ENCODE data around the gene TMEM79. TPM values are rescaled to one million over a fixed set of nuclear protein-coding genes. Genes with fewer than 3 reads are reported as not detected.
A peak's percentile ranks its signal among the peaks of the same experiment; 100 is the strongest.

The TMEM79 gene
- 4.7 TPM for polyA plus RNA-seq (2013)

- peak within 1 kb of the TSS; percentile 85 to 95 for H3K27ac ChIP-seq (ENCODE audit: insufficient read depth in 1 of 2, low read depth in 1 of 2, low read length in 2 of 2, poor library complexity in 1 of 2, severe bottlenecking in 2 of 2)
- no peak for DNase-seq
These were observed at the start of gene TMEM79 for GRCh38 chr1:156284112-156284511. Gene TMEM79, plus strand, starts transcription at chr1:156284325. Its CDS starts 902 bp downstream, at chr1:156285227.

GRCh38 chr1:156236164-156236563 is 48.0 kb upstream of the TMEM79 start:
- CTCF ChIA-PET = interaction anchor here (0.5 kb wide), 1 partner anchor 12 kb away, joined by 3 read pairs; the partner anchor contains the start of gene PAQR6

More at GRCh38 chr1:156284112-156284511, at the start of gene TMEM79:
- peaks cover 11 to 25% (median 21%) of the 10 kb centered on the region in 4 experiments for H3K4me1 ChIP-seq (ENCODE audit: control extremely low read depth in 1 of 4, control insufficient read depth in 4 of 4, insufficient read depth in 4 of 4, low read length in 3 of 4)
- peak within 1 kb of the TSS; percentile 48 to 98 (median 90) for H3K4me3 ChIP-seq (ENCODE audit: control insufficient read depth in 1 of 7, extremely low read depth in 1 of 7, insufficient read depth in 4 of 7, low read depth in 2 of 7, low read length in 6 of 7)
- H3K36me3 ChIP-seq (ENCODE audit: control insufficient read depth in 4 of 4, insufficient read depth in 4 of 4, low read length in 3 of 4) = peaks cover 0 to 25% (median 9%) of the 10 kb centered on the region in 4 experiments
- CTCF ChIA-PET = interaction anchor here (0.6 to 2.0 kb wide), 7 partner anchors 11 to 59 kb away, joined by 3 to 6 read pairs (median 4); no protein-coding TSS in a partner anchor
- 98% methylated on average over 7 of the region's 7 CpGs for WGBS (ENCODE audit: insufficient coverage)
- POLR2A ChIA-PET = interaction anchor here (1.3 kb wide), 1 partner anchor 35 kb away, joined by 3 read pairs; no protein-coding TSS in a partner anchor
- H3K9me3 ChIP-seq (ENCODE audit: control extremely low read depth in 1 of 5, control insufficient read depth in 4 of 5, insufficient read depth in 2 of 5, low read depth in 1 of 5, low read length in 4 of 5) = no peaks in the 10 kb centered on the region
- no peaks in the 10 kb centered on the region for H3K27me3 ChIP-seq (replicated peaks in 2 of 5; ENCODE audit: control insufficient read depth in 4 of 5, insufficient read depth in 5 of 5, low read length in 4 of 5)

GRCh38 chr1:156238248-156238647 is 45.9 kb upstream of the TMEM79 start:
- WGBS (ENCODE audit: insufficient coverage) = 96% methylated on average over 4 of the region's 5 CpGs
- no peaks in the 10 kb centered on the region for H3K27me3 ChIP-seq (replicated peaks in 2 of 5; ENCODE audit: control insufficient read depth in 4 of 5, insufficient read depth in 5 of 5, low read length in 4 of 5)
- no peak overlapping the region for H3K4me3 ChIP-seq (ENCODE audit: control insufficient read depth in 1 of 7, extremely low read depth in 1 of 7, insufficient read depth in 4 of 7, low read depth in 2 of 7, low read length in 6 of 7)
- POLR2A ChIA-PET = no interaction called here
- no peak for DNase-seq
- H3K27ac ChIP-seq (ENCODE audit: insufficient read depth in 1 of 2, low read depth in 1 of 2, low read length in 2 of 2, poor library complexity in 1 of 2, severe bottlenecking in 2 of 2) = no peak overlapping the region
- CTCF ChIA-PET = interaction anchor here (0.6 to 1.6 kb wide), 8 partner anchors 9 to 93 kb away, joined by 3 to 6 read pairs (median 3); no protein-coding TSS in a partner anchor
- peaks cover 0 to 71% (median 55%) of the 10 kb centered on the region in 4 experiments for H3K36me3 ChIP-seq (ENCODE audit: control insufficient read depth in 4 of 4, insufficient read depth in 4 of 4, low read length in 3 of 4)
- H3K4me1 ChIP-seq (ENCODE audit: control extremely low read depth in 1 of 4, control insufficient read depth in 4 of 4, insufficient read depth in 4 of 4, low read length in 3 of 4) = peaks cover 0 to 18% (median 16%) of the 10 kb centered on the region in 4 experiments
- no peaks in the 10 kb centered on the region for H3K9me3 ChIP-seq (ENCODE audit: control extremely low read depth in 1 of 5, control insufficient read depth in 4 of 5, insufficient read depth in 2 of 5, low read depth in 1 of 5, low read length in 4 of 5)

More at GRCh38 chr1:156236164-156236563, 48.0 kb upstream of the TMEM79 start:
- Histone ChIP-seq H3K27ac (ENCODE audit: insufficient read depth in 1 of 2, low read depth in 1 of 2, low read length in 2 of 2, poor library complexity in 1 of 2, severe bottlenecking in 2 of 2) (no peak overlapping the region), H3K4me3 (ENCODE audit: control insufficient read depth in 1 of 7, extremely low read depth in 1 of 7, insufficient read depth in 4 of 7, low read depth in 2 of 7, low read length in 6 of 7) (no peak overlapping the region), H3K4me1 (ENCODE audit: control extremely low read depth in 1 of 4, control insufficient read depth in 4 of 4, insufficient read depth in 4 of 4, low read length in 3 of 4) (peaks cover 0 to 17% (median 13%) of the 10 kb centered on the region in 4 experiments), H3K9me3 (ENCODE audit: control extremely low read depth in 1 of 5, control insufficient read depth in 4 of 5, insufficient read depth in 2 of 5, low read depth in 1 of 5, low read length in 4 of 5) (no peaks in the 10 kb centered on the region), H3K27me3 (replicated peaks in 2 of 5; ENCODE audit: control insufficient read depth in 4 of 5, insufficient read depth in 5 of 5, low read length in 4 of 5) (no peaks in the 10 kb centered on the region), H3K36me3 (ENCODE audit: control insufficient read depth in 4 of 4, insufficient read depth in 4 of 4, low read length in 3 of 4) (peaks cover 0 to 62% (median 52%) of the 10 kb centered on the region in 4 experiments)
- 98% methylated on average over 11 of the region's 12 CpGs for WGBS (ENCODE audit: insufficient coverage)
- no peak for DNase-seq
- POLR2A ChIA-PET = no interaction called here

DNA sequence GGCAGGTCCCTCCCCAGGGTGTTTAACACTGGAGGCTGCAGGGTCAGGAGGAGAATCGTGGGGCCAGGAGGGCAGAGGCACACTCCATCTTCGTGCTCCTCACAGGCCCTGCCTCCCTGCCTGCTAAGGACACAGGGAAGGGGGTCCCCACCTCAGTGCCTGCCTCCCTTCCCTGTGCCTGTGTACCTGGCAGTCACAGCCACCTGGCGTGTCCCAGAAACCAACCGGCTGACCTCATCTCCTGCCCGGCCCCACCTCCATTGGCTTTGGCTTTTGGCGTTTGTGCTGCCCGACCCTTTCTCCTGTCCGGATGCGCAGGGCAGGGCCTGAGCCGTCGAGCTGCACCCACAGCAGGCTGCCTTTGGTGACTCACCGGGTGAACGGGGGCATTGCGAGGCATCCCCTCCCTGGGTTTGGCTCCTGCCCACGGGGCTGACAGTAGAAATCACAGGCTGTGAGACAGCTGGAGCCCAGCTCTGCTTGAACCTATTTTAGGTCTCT is 42.8 kb upstream of the TMEM79 start:
- CTCF ChIA-PET = interaction anchor here (1.2 to 1.6 kb wide), 2 partner anchors 16 to 19 kb away, joined by 3 to 4 read pairs; no protein-coding TSS in a partner anchor
- no peak overlapping the region for H3K4me3 ChIP-seq (ENCODE audit: control insufficient read depth in 1 of 7, extremely low read depth in 1 of 7, insufficient read depth in 4 of 7, low read depth in 2 of 7, low read length in 6 of 7)
- POLR2A ChIA-PET = interaction anchor here (0.6 to 1.4 kb wide), 2 partner anchors 10 to 13 kb away, joined by 4 read pairs; no protein-coding TSS in a partner anchor
- peak in 2 of 3 donors; percentile 24 to 40 for DNase-seq
- 42% methylated on average over 11 of the region's 15 CpGs for WGBS (ENCODE audit: insufficient coverage)
- peaks cover 0 to 2% (median 0%) of the 10 kb centered on the region in 5 experiments for H3K27me3 ChIP-seq (replicated peaks in 2 of 5; ENCODE audit: control insufficient read depth in 4 of 5, insufficient read depth in 5 of 5, low read length in 4 of 5)
- peaks cover 0 to 49% (median 38%) of the 10 kb centered on the region in 4 experiments for H3K36me3 ChIP-seq (ENCODE audit: control insufficient read depth in 4 of 4, insufficient read depth in 4 of 4, low read length in 3 of 4)
- no peak overlapping the region for H3K27ac ChIP-seq (ENCODE audit: insufficient read depth in 1 of 2, low read depth in 1 of 2, low read length in 2 of 2, poor library complexity in 1 of 2, severe bottlenecking in 2 of 2)
- no peaks in the 10 kb centered on the region for H3K9me3 ChIP-seq (ENCODE audit: control extremely low read depth in 1 of 5, control insufficient read depth in 4 of 5, insufficient read depth in 2 of 5, low read depth in 1 of 5, low read length in 4 of 5)
- peaks cover 0 to 38% (median 36%) of the 10 kb centered on the region in 4 experiments for H3K4me1 ChIP-seq (ENCODE audit: control extremely low read depth in 1 of 4, control insufficient read depth in 4 of 4, insufficient read depth in 4 of 4, low read length in 3 of 4)

GRCh38 chr1:156241926-156242325 is 42.2 kb upstream of the TMEM79 start, which contains the start of gene BGLAP:
Gene BGLAP, plus strand, starts transcription at chr1:156242184. Its CDS starts 48 bp downstream, at chr1:156242232.
- Histone ChIP-seq H3K27me3 (replicated peaks in 2 of 5; ENCODE audit: control insufficient read depth in 4 of 5, insufficient read depth in 5 of 5, low read length in 4 of 5) (peaks cover 0 to 2% (median 0%) of the 10 kb centered on the region in 5 experiments), H3K9me3 (ENCODE audit: control extremely low read depth in 1 of 5, control insufficient read depth in 4 of 5, insufficient read depth in 2 of 5, low read depth in 1 of 5, low read length in 4 of 5) (no peaks in the 10 kb centered on the region), H3K4me1 (ENCODE audit: control extremely low read depth in 1 of 4, control insufficient read depth in 4 of 4, insufficient read depth in 4 of 4, low read length in 3 of 4) (peaks cover 0 to 40% (median 38%) of the 10 kb centered on the region in 4 experiments), H3K4me3 (ENCODE audit: control insufficient read depth in 1 of 7, extremely low read depth in 1 of 7, insufficient read depth in 4 of 7, low read depth in 2 of 7, low read length in 6 of 7) (no peak within 1 kb of the TSS), H3K36me3 (ENCODE audit: control insufficient read depth in 4 of 4, insufficient read depth in 4 of 4, low read length in 3 of 4) (peaks cover 0 to 43% (median 32%) of the 10 kb centered on the region in 4 experiments), H3K27ac (ENCODE audit: insufficient read depth in 1 of 2, low read depth in 1 of 2, low read length in 2 of 2, poor library complexity in 1 of 2, severe bottlenecking in 2 of 2) (no peak within 1 kb of the TSS)
- WGBS (ENCODE audit: insufficient coverage) = 46% methylated on average over 12 of the region's 14 CpGs
- ChIA-PET POLR2A (interaction anchor here (1.4 kb wide), 1 partner anchor 10 kb away, joined by 4 read pairs; no protein-coding TSS in a partner anchor), CTCF (interaction anchor here (0.6 to 1.6 kb wide), 4 partner anchors 17 to 55 kb away, joined by 3 to 4 read pairs (median 4); no protein-coding TSS in a partner anchor)
- DNase-seq = no peak

DNA sequence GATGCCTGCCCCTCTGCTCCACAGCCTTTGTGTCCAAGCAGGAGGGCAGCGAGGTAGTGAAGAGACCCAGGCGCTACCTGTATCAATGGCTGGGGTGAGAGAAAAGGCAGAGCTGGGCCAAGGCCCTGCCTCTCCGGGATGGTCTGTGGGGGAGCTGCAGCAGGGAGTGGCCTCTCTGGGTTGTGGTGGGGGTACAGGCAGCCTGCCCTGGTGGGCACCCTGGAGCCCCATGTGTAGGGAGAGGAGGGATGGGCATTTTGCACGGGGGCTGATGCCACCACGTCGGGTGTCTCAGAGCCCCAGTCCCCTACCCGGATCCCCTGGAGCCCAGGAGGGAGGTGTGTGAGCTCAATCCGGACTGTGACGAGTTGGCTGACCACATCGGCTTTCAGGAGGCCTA is 41.4 kb upstream of the TMEM79 start:
- DNase-seq = no peak
- Histone ChIP-seq H3K36me3 (ENCODE audit: control insufficient read depth in 4 of 4, insufficient read depth in 4 of 4, low read length in 3 of 4) (peaks cover 0 to 38% (median 27%) of the 10 kb centered on the region in 4 experiments), H3K4me1 (ENCODE audit: control extremely low read depth in 1 of 4, control insufficient read depth in 4 of 4, insufficient read depth in 4 of 4, low read length in 3 of 4) (peaks cover 0 to 42% (median 39%) of the 10 kb centered on the region in 4 experiments), H3K9me3 (ENCODE audit: control extremely low read depth in 1 of 5, control insufficient read depth in 4 of 5, insufficient read depth in 2 of 5, low read depth in 1 of 5, low read length in 4 of 5) (no peaks in the 10 kb centered on the region), H3K27me3 (replicated peaks in 2 of 5; ENCODE audit: control insufficient read depth in 4 of 5, insufficient read depth in 5 of 5, low read length in 4 of 5) (peaks cover 0 to 2% (median 0%) of the 10 kb centered on the region in 5 experiments), H3K4me3 (ENCODE audit: control insufficient read depth in 1 of 7, extremely low read depth in 1 of 7, insufficient read depth in 4 of 7, low read depth in 2 of 7, low read length in 6 of 7) (no peak overlapping the region), H3K27ac (ENCODE audit: insufficient read depth in 1 of 2, low read depth in 1 of 2, low read length in 2 of 2, poor library complexity in 1 of 2, severe bottlenecking in 2 of 2) (no peak overlapping the region)
- ChIA-PET POLR2A (no interaction called here), CTCF (no interaction called here)
- 96% methylated on average over 8 of the region's 10 CpGs for WGBS (ENCODE audit: insufficient coverage)

GRCh38 chr1:156244126-156244525 is 40.0 kb upstream of the TMEM79 start:
- Histone ChIP-seq H3K9me3 (ENCODE audit: control extremely low read depth in 1 of 5, control insufficient read depth in 4 of 5, insufficient read depth in 2 of 5, low read depth in 1 of 5, low read length in 4 of 5) (no peaks in the 10 kb centered on the region), H3K4me1 (ENCODE audit: control extremely low read depth in 1 of 4, control insufficient read depth in 4 of 4, insufficient read depth in 4 of 4, low read length in 3 of 4) (peaks cover 0 to 44% (median 39%) of the 10 kb centered on the region in 4 experiments), H3K4me3 (ENCODE audit: control insufficient read depth in 1 of 7, extremely low read depth in 1 of 7, insufficient read depth in 4 of 7, low read depth in 2 of 7, low read length in 6 of 7) (no peak overlapping the region), H3K27me3 (replicated peaks in 2 of 5; ENCODE audit: control insufficient read depth in 4 of 5, insufficient read depth in 5 of 5, low read length in 4 of 5) (peaks cover 0 to 2% (median 0%) of the 10 kb centered on the region in 5 experiments), H3K27ac (ENCODE audit: insufficient read depth in 1 of 2, low read depth in 1 of 2, low read length in 2 of 2, poor library complexity in 1 of 2, severe bottlenecking in 2 of 2) (no peak overlapping the region), H3K36me3 (ENCODE audit: control insufficient read depth in 4 of 4, insufficient read depth in 4 of 4, low read length in 3 of 4) (peaks cover 0 to 36% (median 19%) of the 10 kb centered on the region in 4 experiments)
- no peak for DNase-seq
- WGBS (ENCODE audit: insufficient coverage) = 100% methylated on average over 2 of the region's 2 CpGs
- POLR2A ChIA-PET = no interaction called here
- CTCF ChIA-PET = interaction anchor here (1.1 kb wide), 1 partner anchor 19 kb away, joined by 3 read pairs; no protein-coding TSS in a partner anchor

Data from common myeloid progenitor, CD34-positive (primary cell).